ENCODE data around the gene TMEM14C.

- TF ChIP-seq CTCF (IDR thresholded peaks at IDR 0.05) (no peak), POLR2A (IDR thresholded peaks at IDR 0.05) (no peak)
Observed at GRCh38 chr6:10682355-10682988, 40.4 kb upstream of the TMEM14C start.

All from right lobe of liver (tissue), 4 donors.